Mesothelial cell of epicardium (in vitro differentiated cells): ENCODE measurements around the gene CD79A. TPM values are rescaled to one million over a fixed set of nuclear protein-coding genes. Genes with fewer than 3 reads are reported as not detected.

Experiments
- DNase-seq, 2 experiments: peaks; one replicate each; pipeline ENCODE4 v3.0.0; 2021; ENCODE audit warnings: low spot score in 2 of 2; ENCODE audit not compliant: unreplicated experiment in 2 of 2
- H3K27ac Mint-ChIP-seq: 2 replicates; pipeline ENCODE4 v1.8.0; 2021; ENCODE audit warnings: mixed read lengths
- H3K27me3 Mint-ChIP-seq: 2 replicates; pipeline ENCODE4 v1.8.0; 2021; ENCODE audit warnings: low read depth, mixed read lengths
- H3K36me3 Mint-ChIP-seq: 2 replicates; pipeline ENCODE4 v1.8.0; 2021; ENCODE audit warnings: mixed read lengths
- H3K4me1 Mint-ChIP-seq: 2 replicates; pipeline ENCODE4 v1.8.0; 2021; ENCODE audit warnings: mixed read lengths
- H3K4me3 Mint-ChIP-seq: 2 replicates; pipeline ENCODE4 v1.8.0; 2021; ENCODE audit warnings: mild to moderate bottlenecking, moderate library complexity, mixed read lengths
- H3K9me3 Mint-ChIP-seq: 2 replicates; pipeline ENCODE4 v1.8.0; 2021; ENCODE audit warnings: mixed read lengths
- total RNA-seq: library from RNA; stranded (reverse); gene quantifications from 3 replicates; pipeline ENCODE4 v1.2.1, GENCODE V29; 2021
- TF ChIP-seq, protein P1 (sequence below): fragments of 200-600 bp; sonication (generic); IDR thresholded peaks from one replicate; pipeline ENCODE4 v1.5.0; 2021; ENCODE audit warnings: antibody characterized with exemption; ENCODE audit not compliant: unreplicated experiment

The CD79A gene
- total RNA-seq, 1 donor from 2014 or later = 0.58 TPM

DNA sequence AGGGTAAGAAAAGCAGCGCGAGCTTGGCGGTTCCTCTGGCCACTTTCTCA is 32.3 kb upstream of the CD79A start, which contains the start of gene DMRTC2:
DMRTC2 (plus strand) TSS at position 42 of the 50 bp plus-strand sequence. CDS start 2,387 bp downstream, outside the sequence.
- no peak within 1 kb of the TSS for H3K4me3 Mint-ChIP-seq
- no peak for DNase-seq
- H3K9me3 Mint-ChIP-seq = peaks cover 18% of the 10 kb centered on the region
- H3K27ac Mint-ChIP-seq = no peak within 1 kb of the TSS
- H3K36me3 Mint-ChIP-seq = no peaks in the 10 kb centered on the region
- H3K4me1 Mint-ChIP-seq = no peaks in the 10 kb centered on the region
- peaks cover 18% of the 10 kb centered on the region for H3K27me3 Mint-ChIP-seq
- TF ChIP-seq, protein P1, sequence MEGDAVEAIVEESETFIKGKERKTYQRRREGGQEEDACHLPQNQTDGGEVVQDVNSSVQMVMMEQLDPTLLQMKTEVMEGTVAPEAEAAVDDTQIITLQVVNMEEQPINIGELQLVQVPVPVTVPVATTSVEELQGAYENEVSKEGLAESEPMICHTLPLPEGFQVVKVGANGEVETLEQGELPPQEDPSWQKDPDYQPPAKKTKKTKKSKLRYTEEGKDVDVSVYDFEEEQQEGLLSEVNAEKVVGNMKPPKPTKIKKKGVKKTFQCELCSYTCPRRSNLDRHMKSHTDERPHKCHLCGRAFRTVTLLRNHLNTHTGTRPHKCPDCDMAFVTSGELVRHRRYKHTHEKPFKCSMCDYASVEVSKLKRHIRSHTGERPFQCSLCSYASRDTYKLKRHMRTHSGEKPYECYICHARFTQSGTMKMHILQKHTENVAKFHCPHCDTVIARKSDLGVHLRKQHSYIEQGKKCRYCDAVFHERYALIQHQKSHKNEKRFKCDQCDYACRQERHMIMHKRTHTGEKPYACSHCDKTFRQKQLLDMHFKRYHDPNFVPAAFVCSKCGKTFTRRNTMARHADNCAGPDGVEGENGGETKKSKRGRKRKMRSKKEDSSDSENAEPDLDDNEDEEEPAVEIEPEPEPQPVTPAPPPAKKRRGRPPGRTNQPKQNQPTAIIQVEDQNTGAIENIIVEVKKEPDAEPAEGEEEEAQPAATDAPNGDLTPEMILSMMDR = no peak

- Mint-ChIP-seq H3K36me3 (no peaks in the 10 kb centered on the region), H3K27ac (no peak overlapping the region), H3K27me3 (peaks cover 21% of the 10 kb centered on the region), H3K9me3 (peaks cover 18% of the 10 kb centered on the region), H3K4me1 (no peaks in the 10 kb centered on the region), H3K4me3 (no peak overlapping the region)
- TF ChIP-seq, protein P1 = no peak
- no peak for DNase-seq
Measured at GRCh38 chr19:41845051-41845590, 32.0 kb upstream of the CD79A start.

- H3K27me3 Mint-ChIP-seq = peaks cover 43% of the 10 kb centered on the region
- DNase-seq = no peak
- no peaks in the 10 kb centered on the region for H3K4me1 Mint-ChIP-seq
- H3K9me3 Mint-ChIP-seq = peaks cover 18% of the 10 kb centered on the region
- H3K4me3 Mint-ChIP-seq = no peak overlapping the region
- TF ChIP-seq, protein P1 = no peak
- no peak overlapping the region for H3K27ac Mint-ChIP-seq
- H3K36me3 Mint-ChIP-seq = no peaks in the 10 kb centered on the region
Measured at GRCh38 chr19:41847351-41848105, 29.6 kb upstream of the CD79A start.

- Mint-ChIP-seq H3K27me3 (peaks cover 54% of the 10 kb centered on the region), H3K4me3 (no peak overlapping the region), H3K9me3 (peaks cover 14% of the 10 kb centered on the region), H3K4me1 (no peaks in the 10 kb centered on the region), H3K27ac (no peak overlapping the region), H3K36me3 (no peaks in the 10 kb centered on the region)
- TF ChIP-seq, protein P1 = no peak
- DNase-seq = no peak
Measured at GRCh38 chr19:41848666-41849065, 28.4 kb upstream of the CD79A start.

GRCh38 chr19:41849067-41849466 is 28.0 kb upstream of the CD79A start:
- DNase-seq = no peak
- H3K36me3 Mint-ChIP-seq = no peaks in the 10 kb centered on the region
- H3K4me3 Mint-ChIP-seq = no peak overlapping the region
- no peak overlapping the region for H3K27ac Mint-ChIP-seq
- H3K9me3 Mint-ChIP-seq = peaks cover 10% of the 10 kb centered on the region
- H3K4me1 Mint-ChIP-seq = no peaks in the 10 kb centered on the region
- peaks cover 58% of the 10 kb centered on the region for H3K27me3 Mint-ChIP-seq
- TF ChIP-seq, protein P1 = no peak
